Sigmoid colon (tissue), 7 donors: ENCODE results near the gene TPT1. TPM values are rescaled to one million over a fixed set of nuclear protein-coding genes. Genes with fewer than 3 reads are reported as not detected.
"Not testable (repeated sequence)": the region's sequence is repeated elsewhere in the genome, so short reads cannot be mapped to it uniquely, and the experiment has no call there.

Experiments
- DNase-seq: peaks from one replicate; pipeline ENCODE4 v3.0.0-alpha.2; 2019
- H3K27ac ChIP-seq, 4 donors: fragments of 200-600 bp; sonication (generic); one replicate each; pipeline ENCODE4 v1.5.1; 2016 to 2019; ENCODE audit warnings: mild to moderate bottlenecking in 1 of 4
- H3K27me3 ChIP-seq, 3 donors: fragments of 200-600 bp; sonication (generic); one replicate each; pipeline ENCODE4 v1.5.1; 2019; ENCODE audit warnings: mild to moderate bottlenecking in 1 of 3
- H3K36me3 ChIP-seq, 4 donors: fragments of 200-600 bp; sonication (generic); one replicate each; pipeline ENCODE4 v1.5.1; 2016 to 2019
- H3K4me1 ChIP-seq, 4 donors: fragments of 200-600 bp; sonication (generic); one replicate each; pipeline ENCODE4 v1.5.1; 2017 to 2019
- H3K4me3 ChIP-seq, 4 donors: fragments of 200-600 bp; sonication (generic); one replicate each; pipeline ENCODE4 v1.5.1; 2017 to 2019; ENCODE audit warnings: mild to moderate bottlenecking in 2 of 4, moderate library complexity in 1 of 4
- H3K9me3 ChIP-seq, 4 donors: fragments of 200-600 bp in 3 of 4; sonication (generic) in 3 of 4; one replicate each; pipeline versions ENCODE4 v1.5.1 to v1.6.1; 2013 to 2019
- EP300 ChIP-seq, 4 donors: sonication (generic); formaldehyde crosslinking; IDR thresholded peaks; one replicate each; pipeline ENCODE4 v1.6.1; 2017; ENCODE audit warnings: antibody characterized with exemption in 4 of 4
- POLR2A ChIP-seq, 2 donors: fragments of 450-650 bp; IDR thresholded peaks; one replicate each; pipeline ENCODE4 v1.6.1; 2016; ENCODE audit warnings: antibody characterized with exemption in 2 of 2, mild to moderate bottlenecking in 2 of 2, moderate library complexity in 2 of 2
- POLR2AphosphoS5 ChIP-seq, 4 donors: sonication (generic); formaldehyde crosslinking; IDR thresholded peaks; one replicate each; pipeline ENCODE4 v1.6.1; 2017; ENCODE audit warnings: antibody characterized with exemption in 4 of 4
- WGBS, 2 donors: extraction: QIAGEN DNeasy Blood & Tissue Kit; methylation state at CpG; one replicate each; pipeline ENCODE4 v1.1.7; 2013; 5-methylcytosine and 5-hydroxymethylcytosine counted together
- intact Hi-C: fragments of 100-400 bp; cut with DNase I; formaldehyde crosslinking; loops from one replicate; pipeline ENCODE4 v1.15.1; 2023
- polyA plus RNA-seq, 3 donors: library from polyadenylated mRNA; stranded (reverse); fragments of 200-250 nt; gene quantifications; one replicate each; pipeline ENCODE4 v1.2.3, GENCODE V29; 2013
- total RNA-seq, 4 donors: library from RNA; depleted of rRNA; stranded (reverse); fragments of >200 nt; gene quantifications; one replicate each; pipeline ENCODE4 v1.1.0, GENCODE V29; 2016
- TF ChIP-seq, protein P1 (sequence below), 4 experiments: fragments of 450-650 bp in 3 of 4; fragments of 200-600 bp in 1 of 4; IDR thresholded peaks; one replicate each; pipeline ENCODE4 v1.5.1; 2016 to 2019; ENCODE audit warnings: antibody characterized with exemption in 4 of 4, mild to moderate bottlenecking in 3 of 4, moderate library complexity in 2 of 4
- donor health status: healthy with polysubstance abuse.
- donor health status: Bipolar disorder and iron deficiency.
- donor health status: healthy.

TPT1 gene
- total and polyA plus RNA-seq, 7 donors = 3,556 to 14,118 (median 5,645) TPM

DNA sequence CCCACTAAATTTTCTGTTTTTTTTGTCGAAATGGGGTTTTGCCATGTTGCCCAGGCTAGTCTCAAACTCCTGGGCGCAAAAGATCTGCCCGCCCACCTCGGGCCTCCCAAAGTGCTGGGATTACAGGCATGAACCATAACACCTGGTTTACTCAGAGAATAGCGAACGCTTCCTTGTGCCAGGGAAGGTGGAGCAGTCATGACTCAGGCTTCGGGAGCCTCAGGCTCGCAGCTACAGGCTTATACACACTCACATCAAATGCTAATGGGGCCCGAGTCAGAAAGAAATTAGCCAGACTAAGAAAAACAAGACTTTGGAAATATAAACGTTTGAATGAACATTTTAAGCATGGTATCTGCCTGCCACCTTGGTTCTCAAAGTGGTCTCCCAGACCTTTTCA is 11.0 kb upstream of the TPT1 start:
- H3K9me3 ChIP-seq = no peaks in the 10 kb centered on the region
- peaks cover 0 to 92% (median 7%) of the 10 kb centered on the region in 4 donors for H3K36me3 ChIP-seq
- 83 to 86% methylated on average over 10 of the region's 10 CpGs for WGBS, 2 donors
- DNase-seq = no peak
- no peak overlapping the region for H3K4me3 ChIP-seq
- TF ChIP-seq EP300 (IDR thresholded peaks at IDR 0.05) (no peak), POLR2A (IDR thresholded peaks at IDR 0.05) (no peak), POLR2AphosphoS5 (IDR thresholded peaks at IDR 0.05) (no peak)
- TF ChIP-seq, protein P1, sequence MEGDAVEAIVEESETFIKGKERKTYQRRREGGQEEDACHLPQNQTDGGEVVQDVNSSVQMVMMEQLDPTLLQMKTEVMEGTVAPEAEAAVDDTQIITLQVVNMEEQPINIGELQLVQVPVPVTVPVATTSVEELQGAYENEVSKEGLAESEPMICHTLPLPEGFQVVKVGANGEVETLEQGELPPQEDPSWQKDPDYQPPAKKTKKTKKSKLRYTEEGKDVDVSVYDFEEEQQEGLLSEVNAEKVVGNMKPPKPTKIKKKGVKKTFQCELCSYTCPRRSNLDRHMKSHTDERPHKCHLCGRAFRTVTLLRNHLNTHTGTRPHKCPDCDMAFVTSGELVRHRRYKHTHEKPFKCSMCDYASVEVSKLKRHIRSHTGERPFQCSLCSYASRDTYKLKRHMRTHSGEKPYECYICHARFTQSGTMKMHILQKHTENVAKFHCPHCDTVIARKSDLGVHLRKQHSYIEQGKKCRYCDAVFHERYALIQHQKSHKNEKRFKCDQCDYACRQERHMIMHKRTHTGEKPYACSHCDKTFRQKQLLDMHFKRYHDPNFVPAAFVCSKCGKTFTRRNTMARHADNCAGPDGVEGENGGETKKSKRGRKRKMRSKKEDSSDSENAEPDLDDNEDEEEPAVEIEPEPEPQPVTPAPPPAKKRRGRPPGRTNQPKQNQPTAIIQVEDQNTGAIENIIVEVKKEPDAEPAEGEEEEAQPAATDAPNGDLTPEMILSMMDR (IDR thresholded peaks at IDR 0.05) = no peak
- H3K27ac ChIP-seq = no peak overlapping the region
- intact Hi-C loops = no loop called here
- no peaks in the 10 kb centered on the region for H3K27me3 ChIP-seq
- peaks cover 0 to 9% (median 3%) of the 10 kb centered on the region in 4 donors for H3K4me1 ChIP-seq

DNA sequence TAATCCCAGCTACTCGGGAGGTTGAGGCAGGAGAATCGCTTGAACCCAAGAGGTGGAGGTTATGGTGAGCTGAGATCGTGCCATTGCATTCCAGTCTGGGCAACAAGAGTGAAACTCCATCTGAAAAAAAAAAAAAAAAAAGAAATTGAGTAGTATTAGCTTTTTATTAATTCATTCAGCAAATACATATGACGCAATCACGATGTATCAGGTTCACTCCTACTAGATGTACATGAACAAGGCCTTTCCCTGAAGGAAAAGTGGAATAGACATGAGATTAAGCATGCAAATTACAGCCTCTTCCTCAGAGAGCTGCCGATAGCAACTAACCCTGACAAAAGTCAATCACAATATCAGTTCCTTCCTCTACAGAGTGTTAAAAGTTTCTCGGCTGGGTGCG is 9.2 kb upstream of the TPT1 start:
- intact Hi-C loops = no loop called here
- WGBS, 2 donors = 97 to 99% methylated on average over 8 of the region's 8 CpGs
- Histone ChIP-seq H3K4me3 (no peak overlapping the region), H3K27ac (no peak overlapping the region), H3K4me1 (peaks cover 0 to 9% (median 3%) of the 10 kb centered on the region in 4 donors), H3K27me3 (no peaks in the 10 kb centered on the region), H3K36me3 (peaks cover 0 to 92% (median 6%) of the 10 kb centered on the region in 4 donors), H3K9me3 (no peaks in the 10 kb centered on the region)
- DNase-seq = no peak
- TF ChIP-seq POLR2AphosphoS5 (IDR thresholded peaks at IDR 0.05) = no peak
- TF ChIP-seq, protein P1 (IDR thresholded peaks at IDR 0.05) = no peak
- no peak for TF ChIP-seq EP300 (IDR thresholded peaks at IDR 0.05)
- TF ChIP-seq POLR2A (IDR thresholded peaks at IDR 0.05) = no peak

DNA sequence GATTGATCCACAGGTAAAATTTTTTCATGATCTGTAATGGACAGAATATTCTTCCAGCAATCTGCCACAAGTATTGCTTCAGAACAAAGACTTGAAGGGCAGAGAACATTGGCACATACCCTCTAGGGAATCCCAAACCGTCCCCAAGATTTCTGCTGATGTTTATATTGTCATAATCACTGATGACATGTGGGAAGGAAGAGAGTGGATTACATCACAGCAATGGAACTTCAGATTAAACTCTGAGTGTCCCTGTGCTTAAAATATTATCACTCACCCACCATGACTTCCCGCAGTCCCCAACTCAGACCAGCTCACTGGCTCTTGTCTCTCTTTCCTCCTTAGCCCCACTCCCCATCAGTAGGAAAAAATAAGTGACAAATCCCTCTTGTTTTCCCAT is 8.5 kb upstream of the TPT1 start:
- Histone ChIP-seq H3K36me3 (peaks cover 0 to 92% (median 7%) of the 10 kb centered on the region in 4 donors), H3K27me3 (no peaks in the 10 kb centered on the region), H3K27ac (peak overlapping the region in 1 of 4 donors; percentile 30), H3K4me1 (peaks cover 0 to 9% (median 3%) of the 10 kb centered on the region in 4 donors), H3K4me3 (no peak overlapping the region), H3K9me3 (no peaks in the 10 kb centered on the region)
- no peak for TF ChIP-seq POLR2AphosphoS5 (IDR thresholded peaks at IDR 0.05)
- TF ChIP-seq EP300 (IDR thresholded peaks at IDR 0.05) = no peak
- no peak for TF ChIP-seq POLR2A (IDR thresholded peaks at IDR 0.05)
- TF ChIP-seq, protein P1 (IDR thresholded peaks at IDR 0.05) = no peak
- intact Hi-C loops = no loop called here
- 69% methylated on average over 2 of the region's 2 CpGs for WGBS, 2 donors
- DNase-seq = no peak

DNA sequence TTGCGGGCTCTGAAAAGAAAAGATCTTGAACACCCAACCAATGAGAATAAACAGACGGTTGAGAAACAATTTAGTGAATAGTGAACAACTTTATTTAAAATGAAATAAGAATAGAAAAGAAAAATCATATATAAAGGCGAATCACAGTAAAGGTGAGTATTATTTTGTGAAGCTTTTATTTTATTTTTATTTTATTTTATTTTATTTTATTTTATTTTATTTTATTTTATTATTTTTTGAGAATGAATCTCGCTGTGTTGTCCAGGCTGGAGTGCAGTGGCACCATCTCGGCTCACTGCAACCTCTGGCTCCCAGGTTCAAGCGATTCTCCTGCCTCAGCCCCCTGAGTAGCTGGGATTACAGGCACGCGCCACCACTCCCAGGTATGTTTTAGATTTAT is 3.1 kb upstream of the TPT1 start:
- H3K36me3 ChIP-seq = peaks cover 5 to 58% (median 10%) of the 10 kb centered on the region in 4 donors
- peaks cover 2 to 32% (median 23%) of the 10 kb centered on the region in 4 donors for H3K4me1 ChIP-seq
- H3K27me3 ChIP-seq, H3K9me3 ChIP-seq, intact Hi-C loops, DNase-seq, H3K4me3 ChIP-seq, H3K27ac ChIP-seq: not testable (repeated sequence)
- 97 to 98% methylated on average over 8 of the region's 8 CpGs for WGBS, 2 donors

DNA sequence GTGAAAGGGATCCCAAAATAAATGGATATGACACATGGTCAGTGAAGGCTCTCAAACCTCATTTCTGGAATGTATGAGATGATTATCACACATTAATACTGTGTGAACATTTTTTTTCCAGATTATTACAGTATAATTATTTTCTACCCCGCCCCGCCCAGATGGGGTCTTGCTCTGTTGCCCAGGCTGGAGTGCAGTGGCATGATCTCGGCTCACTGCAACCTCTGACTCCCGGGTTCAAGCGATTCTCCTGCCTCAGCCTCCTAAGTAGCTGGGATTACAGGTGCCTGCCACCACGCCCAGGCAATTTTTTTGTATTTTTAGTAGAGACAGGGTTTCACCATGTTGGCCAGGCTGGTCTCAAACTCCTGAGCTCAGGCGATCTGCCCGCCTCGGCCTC is 2.1 kb upstream of the TPT1 start:
- H3K27me3 ChIP-seq, DNase-seq, H3K9me3 ChIP-seq, H3K4me3 ChIP-seq, intact Hi-C loops: not testable (repeated sequence)
- WGBS, 2 donors = 95 to 97% methylated on average over 9 of the region's 9 CpGs
- peaks cover 13 to 58% (median 20%) of the 10 kb centered on the region in 4 donors for H3K36me3 ChIP-seq
- peak overlapping the region in 3 of 4 donors; percentile 99 to 100 (median 100) for H3K27ac ChIP-seq
- H3K4me1 ChIP-seq = peaks cover 2 to 40% (median 32%) of the 10 kb centered on the region in 4 donors

DNA sequence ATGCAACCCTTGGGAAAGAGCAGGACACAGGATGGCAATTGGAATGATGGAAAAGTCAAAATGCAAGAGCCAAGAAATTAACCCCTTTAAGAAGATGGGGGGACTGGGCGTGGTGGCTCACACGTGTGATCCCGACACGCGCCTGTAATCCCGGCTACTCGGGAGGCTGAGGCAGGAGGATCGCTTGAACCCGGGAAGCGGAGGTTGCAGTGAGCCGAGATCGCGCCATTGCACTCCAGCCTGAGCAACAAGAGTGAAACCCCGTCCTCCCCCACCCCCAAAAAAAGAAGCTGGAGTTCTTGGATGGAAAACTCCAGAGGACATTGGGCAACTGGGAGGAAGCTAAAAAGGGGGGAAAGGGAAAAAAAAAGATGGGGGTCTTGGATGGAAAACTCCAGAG is 1.7 kb upstream of the TPT1 start:
- intact Hi-C loops, DNase-seq, H3K27me3 ChIP-seq, H3K9me3 ChIP-seq: not testable (repeated sequence)
- Histone ChIP-seq H3K4me3 (peak overlapping the region in 1 of 4 donors; percentile 97), H3K36me3 (peaks cover 14 to 58% (median 24%) of the 10 kb centered on the region in 4 donors), H3K4me1 (peaks cover 2 to 42% (median 34%) of the 10 kb centered on the region in 4 donors), H3K27ac (peak overlapping the region; percentile 99 to 100 (median 100))
- WGBS, 2 donors = 92 to 97% methylated on average over 14 of the region's 14 CpGs
